ENCODE results near the gene BBS1.
"Not testable (repeated sequence)": the region's sequence is repeated elsewhere in the genome, so short reads cannot be mapped to it uniquely, and the experiment has no call there.

BBS1 gene

DNA sequence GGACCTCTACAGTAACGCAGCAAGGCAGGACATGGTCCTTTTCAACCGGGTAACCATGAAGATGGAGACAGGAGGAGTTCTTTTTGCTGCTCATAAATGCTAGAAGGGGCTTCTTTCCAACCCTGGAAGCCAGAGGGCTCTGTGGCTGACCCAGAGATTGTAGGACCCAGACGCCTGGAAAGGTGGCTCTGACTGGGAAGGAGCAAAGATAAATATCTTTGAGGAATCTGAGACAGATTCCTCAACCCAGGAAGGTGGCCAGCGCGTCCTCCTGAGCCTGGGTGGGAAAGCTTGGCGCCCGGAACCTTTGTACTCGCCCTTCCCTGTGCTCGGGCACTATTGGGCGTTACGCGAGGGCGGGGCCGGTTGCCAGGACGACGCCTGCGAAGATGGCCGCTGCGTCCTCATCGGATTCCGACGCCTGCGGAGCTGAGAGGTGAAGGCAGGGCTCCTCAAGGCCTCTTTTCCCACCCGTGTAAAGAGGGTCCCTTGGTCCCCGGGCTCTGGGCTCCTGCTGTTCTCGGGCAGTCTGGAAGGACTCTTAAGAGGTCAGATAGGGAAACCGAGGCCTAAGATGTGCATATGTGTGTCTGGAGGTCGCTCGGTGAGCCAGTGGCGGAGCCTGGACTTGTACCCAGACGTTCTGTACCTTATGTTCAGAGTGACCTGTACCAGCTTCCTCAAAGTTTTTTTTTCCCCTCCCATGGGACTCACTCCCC, at the start of gene BBS1:
Gene BBS1, plus strand, starts transcription at position 365 of the 719 bp plus-strand sequence. Its CDS starts 25 bp downstream, at position 390.
- peak; percentile 77 to 91 (median 87) for DNase-seq

- DNase-seq: no peak
These were observed 48.4 kb upstream of the BBS1 start for GRCh38 chr11:66462010-66462409.

DNA sequence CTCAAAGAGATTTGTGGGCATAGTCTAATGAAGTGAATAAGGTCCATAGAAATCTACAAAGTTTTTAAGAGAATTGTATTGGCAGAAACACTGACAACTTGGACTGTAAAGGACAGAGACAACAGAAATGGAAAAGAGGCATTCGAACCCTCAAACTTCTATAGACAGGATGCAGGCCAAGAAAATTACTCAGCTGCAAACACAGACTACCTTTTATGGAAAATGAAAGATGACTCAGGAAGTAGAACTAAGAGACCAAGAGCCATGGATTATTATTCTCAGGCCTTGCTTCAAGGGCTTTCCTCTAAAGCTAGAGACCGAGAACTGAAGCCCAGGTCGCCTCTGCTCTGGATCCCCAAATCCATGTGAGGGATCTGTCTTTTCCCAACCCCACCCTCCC, 47.5 kb upstream of the BBS1 start:
- no peak for DNase-seq

- not testable (repeated sequence) for DNase-seq
These were observed 46.3 kb upstream of the BBS1 start for GRCh38 chr11:66464116-66464515.

DNA sequence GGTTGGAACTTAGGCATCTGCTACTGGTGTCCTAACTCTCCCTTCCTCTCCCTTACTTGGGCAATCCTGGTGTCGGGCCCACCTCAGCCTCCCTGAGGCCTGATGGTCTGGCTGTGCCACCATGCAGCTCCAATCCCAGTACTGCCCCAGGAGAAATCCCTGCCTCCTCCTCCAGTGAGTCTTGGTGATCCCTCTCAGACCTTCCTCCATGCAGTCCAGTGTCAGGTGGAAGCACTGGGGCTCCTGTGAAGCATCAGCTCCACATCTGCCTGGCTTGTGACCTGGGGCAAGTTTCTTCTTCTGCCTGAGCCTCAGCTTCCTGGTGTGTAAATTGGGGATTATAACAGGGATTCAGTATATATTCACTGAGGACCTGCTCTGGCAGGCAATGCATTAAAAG, 45.5 kb upstream of the BBS1 start:
- no peak for DNase-seq

GRCh38 chr11:66465373-66466224, 44.8 kb upstream of the BBS1 start:
- no peak for DNase-seq

GRCh38 chr11:66466225-66467033, 44.0 kb upstream of the BBS1 start, which contains the start of gene PELI3:
Gene PELI3, plus strand, starts transcription at chr11:66466905. Its CDS starts 1,224 bp downstream, at chr11:66468129.
- peak; percentile 94 to 97 (median 96) for DNase-seq

DNA sequence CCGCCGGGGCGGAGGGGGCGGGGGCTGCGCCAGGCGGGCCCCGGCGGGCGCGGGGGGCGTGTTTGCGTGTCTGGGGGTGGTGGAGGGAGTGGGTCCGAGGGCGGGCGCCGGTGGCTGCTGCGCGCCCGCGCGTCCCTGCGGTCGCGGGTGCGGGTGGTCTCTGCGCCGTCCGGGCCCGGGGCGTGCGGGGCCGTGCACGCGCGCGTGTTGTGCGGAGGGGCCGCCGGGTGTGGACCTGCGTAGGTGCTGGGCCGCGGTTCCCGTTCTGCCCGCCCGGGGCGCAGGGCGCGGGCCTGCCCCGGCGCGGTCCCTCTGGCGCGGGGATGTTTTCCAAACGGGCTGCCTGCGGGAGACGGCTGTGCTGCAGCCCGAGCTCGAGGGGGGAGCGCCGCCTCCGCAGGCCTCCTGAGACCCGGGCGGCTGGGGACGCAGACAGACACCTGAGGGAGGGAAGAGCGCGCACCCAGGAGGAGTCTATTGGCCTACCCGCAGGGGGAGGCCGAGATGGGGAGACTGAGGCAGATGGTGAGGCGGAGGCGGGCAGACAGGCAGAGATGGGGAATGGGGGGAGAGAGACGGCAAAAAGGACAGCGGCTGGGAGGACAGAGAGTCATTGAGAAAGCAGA, 43.3 kb upstream of the BBS1 start:
- peak in 2 of 3 donors; percentile 36 to 59 for DNase-seq

- peak; percentile 78 to 82 (median 81) for DNase-seq
These were observed 42.7 kb upstream of the BBS1 start for GRCh38 chr11:66467756-66468155.

DNA sequence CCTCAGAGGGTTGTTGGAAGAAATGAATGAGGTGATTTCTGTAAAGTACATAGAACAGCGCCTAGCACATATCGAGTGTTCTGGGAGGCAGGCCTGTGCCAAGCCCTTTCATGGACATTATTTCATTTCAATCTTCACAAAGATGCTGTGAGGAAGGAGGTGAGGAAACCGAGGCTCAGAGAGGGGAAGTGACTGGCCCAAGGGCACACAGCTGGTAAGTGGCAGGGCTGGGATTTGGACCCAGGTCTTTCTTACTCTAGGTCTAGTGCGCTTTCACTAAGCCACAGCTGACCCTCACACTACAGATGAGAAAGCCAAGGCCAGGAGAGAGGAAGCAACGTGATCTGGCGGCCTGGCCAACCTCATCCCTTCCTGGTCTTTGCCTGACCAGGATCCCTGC, 41.7 kb upstream of the BBS1 start:
- no peak for DNase-seq

- DNase-seq: no peak
These were observed 41.0 kb upstream of the BBS1 start for GRCh38 chr11:66469441-66469840.

DNA sequence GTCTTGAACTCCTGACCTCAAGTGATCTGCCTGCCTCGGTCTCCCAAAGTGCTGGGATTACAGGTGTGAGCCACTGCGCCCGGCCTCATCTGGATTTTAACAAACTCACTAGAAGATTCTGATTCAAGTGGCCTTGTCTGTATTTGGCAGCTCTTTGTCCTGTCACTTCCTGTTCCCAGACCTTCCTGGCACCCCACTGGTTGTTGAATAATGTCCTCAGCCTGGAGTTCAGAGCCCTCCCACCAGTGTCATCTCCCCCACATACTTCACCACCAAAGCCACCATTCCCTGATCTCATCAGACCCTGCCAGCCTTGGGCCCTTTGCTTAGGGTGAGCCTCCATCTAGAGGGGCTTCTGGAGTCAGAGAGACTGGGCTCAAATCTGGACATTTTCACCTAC, 40.4 kb upstream of the BBS1 start:
- DNase-seq: no peak

DNA sequence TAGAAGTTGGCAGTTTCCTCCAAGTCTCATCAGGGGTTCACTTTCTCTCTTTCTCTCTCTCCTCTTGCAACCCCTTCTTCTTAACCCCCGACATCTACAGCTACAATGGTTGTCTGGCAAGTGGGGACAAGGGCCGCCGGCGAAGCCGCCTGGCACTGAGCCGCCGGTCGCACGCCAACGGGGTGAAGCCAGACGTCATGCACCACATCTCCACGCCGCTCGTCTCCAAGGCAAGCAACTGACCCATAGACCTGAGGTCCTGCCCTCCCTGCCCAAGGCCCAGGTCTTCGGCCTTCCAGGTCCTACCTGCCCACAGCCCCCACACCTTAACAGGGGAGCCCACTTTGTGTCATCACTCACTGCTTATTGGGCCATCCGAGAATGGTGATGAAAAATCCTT, 39.3 kb upstream of the BBS1 start:
- DNase-seq: no peak

GRCh38 chr11:66472054-66472453, 38.4 kb upstream of the BBS1 start:
- no peak for DNase-seq

DNA sequence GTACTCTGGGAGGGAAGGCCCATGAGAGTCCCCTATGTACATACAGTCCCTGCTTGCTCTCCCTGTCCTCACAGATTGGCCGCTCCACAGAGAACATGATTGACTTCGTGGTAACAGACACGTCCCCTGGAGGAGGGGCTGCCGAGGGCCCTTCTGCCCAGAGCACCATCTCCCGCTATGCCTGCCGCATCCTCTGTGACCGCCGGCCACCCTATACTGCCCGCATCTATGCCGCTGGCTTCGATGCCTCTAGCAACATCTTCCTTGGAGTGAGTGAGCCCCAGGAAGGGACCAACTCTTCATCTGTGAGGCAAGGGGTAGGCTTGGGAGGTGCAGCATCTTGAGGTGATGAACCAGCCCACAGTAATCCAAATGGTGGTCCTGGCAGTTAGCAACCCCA, 37.3 kb upstream of the BBS1 start:
- no peak for DNase-seq

DNA sequence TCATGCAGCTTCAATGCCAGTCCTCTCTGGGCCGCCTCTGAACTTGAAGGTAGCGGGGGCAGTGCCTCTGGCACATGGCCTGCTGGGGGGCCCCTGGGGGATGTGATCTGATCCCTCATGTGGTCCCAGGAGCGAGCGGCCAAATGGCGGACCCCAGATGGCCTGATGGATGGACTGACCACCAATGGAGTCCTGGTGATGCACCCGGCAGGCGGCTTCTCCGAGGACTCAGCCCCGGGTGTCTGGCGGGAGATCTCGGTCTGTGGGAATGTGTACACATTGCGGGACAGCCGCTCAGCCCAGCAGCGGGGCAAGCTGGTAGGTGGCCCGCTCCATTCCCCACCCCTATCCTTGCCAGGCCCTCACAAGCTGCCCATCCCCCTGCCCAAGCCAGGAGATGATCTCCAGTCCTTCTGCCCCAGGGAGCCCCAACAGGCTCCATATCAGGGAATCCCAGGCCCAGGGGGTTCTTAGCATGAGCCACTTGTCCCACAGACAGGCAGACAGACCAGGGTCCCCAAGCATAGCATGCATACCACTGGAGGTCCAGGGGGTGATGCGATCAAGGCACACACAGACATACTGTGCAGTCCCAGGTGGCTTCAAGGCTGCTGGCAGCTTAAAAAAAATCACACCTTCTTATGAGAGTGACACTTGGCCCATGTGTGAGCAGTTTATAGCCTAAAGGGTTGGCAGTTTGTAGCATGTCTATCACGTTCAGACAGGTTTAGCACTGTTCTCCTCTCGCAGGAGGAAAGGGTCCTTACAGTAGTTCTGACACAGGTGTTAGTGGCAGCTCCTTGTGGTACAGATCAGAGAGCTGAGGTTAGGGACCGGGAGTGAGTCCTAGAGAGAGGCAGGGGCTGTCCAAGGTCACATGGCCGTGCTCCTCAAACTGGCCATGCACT, 36.6 kb upstream of the BBS1 start:
- no peak for DNase-seq

DNA sequence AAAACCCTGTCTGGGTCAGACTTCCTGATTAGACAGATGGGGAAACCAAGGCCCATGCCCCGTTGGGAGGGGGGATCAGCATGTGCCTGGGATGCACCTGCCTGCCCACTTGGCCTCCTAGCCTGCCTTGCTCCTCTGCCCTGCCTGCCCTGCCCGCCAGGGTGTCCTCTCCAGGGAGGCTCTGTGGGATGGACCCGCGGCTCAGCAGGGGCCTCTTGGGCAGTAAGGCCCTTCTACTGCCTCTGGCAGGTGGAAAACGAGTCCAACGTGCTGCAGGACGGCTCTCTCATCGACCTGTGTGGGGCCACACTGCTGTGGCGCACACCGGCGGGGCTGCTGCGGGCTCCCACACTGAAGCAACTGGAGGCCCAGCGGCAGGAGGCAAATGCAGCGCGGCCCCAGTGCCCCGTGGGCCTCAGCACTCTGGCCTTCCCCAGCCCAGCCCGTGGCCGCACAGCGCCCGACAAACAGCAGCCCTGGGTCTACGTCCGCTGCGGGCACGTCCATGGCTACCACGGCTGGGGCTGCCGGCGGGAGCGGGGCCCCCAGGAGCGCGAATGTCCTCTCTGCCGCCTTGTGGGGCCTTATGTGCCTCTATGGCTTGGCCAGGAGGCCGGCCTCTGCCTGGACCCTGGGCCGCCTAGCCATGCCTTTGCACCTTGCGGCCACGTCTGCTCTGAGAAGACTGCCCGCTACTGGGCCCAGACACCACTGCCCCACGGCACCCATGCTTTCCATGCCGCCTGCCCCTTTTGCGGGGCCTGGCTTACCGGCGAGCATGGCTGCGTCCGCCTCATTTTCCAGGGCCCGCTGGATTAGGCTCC, 34.9 kb upstream of the BBS1 start:
- DNase-seq: no peak

GRCh38 chr11:66476173-66476840, 34.1 kb upstream of the BBS1 start:
- DNase-seq: no peak

- no peak for DNase-seq
These were observed 33.6 kb upstream of the BBS1 start for GRCh38 chr11:66476841-66477251.
